GM19025 (cell line): Measurements from ENCODE around the gene AHNAK.
"Not testable (repeated sequence)": the region's sequence is repeated elsewhere in the genome, so short reads cannot be mapped to it uniquely, and the experiment has no call there.

Source experiments
- ATAC-seq: cut with Tn5 transposase; IDR thresholded peaks from one replicate; pipeline ENCODE4 v1.9.1; 2021; ENCODE audit warnings: mild to moderate bottlenecking, low read depth, moderate library complexity; ENCODE audit not compliant: unreplicated experiment

The AHNAK gene

GRCh38 chr11:62393061-62393611 lies 153.5 kb downstream of the AHNAK start:
- ATAC-seq = no peak

- no peak for ATAC-seq
Measured at GRCh38 chr11:62392506-62392905, 154.1 kb downstream of the AHNAK start.

GRCh38 chr11:62391642-62392425 lies 154.8 kb downstream of the AHNAK start:
- ATAC-seq = no peak

- no peak for ATAC-seq
Measured at GRCh38 chr11:62390722-62391121, 155.9 kb downstream of the AHNAK start.

- ATAC-seq = no peak
Measured at GRCh38 chr11:62390237-62390636, 156.4 kb downstream of the AHNAK start.

GRCh38 chr11:62388999-62389398 lies 157.6 kb downstream of the AHNAK start:
- ATAC-seq = no peak

GRCh38 chr11:62387381-62387780 lies 159.2 kb downstream of the AHNAK start:
- ATAC-seq = no peak

GRCh38 chr11:62386083-62386482 lies 160.5 kb downstream of the AHNAK start:
- ATAC-seq = not testable (repeated sequence)

- no peak for ATAC-seq
Measured at GRCh38 chr11:62383822-62384221, 162.8 kb downstream of the AHNAK start.
